Activated CD8-positive, alpha-beta T cell treated with anti-CD3 and anti-CD28 coated beads, Interleukin-2, amount 10 ng/mL, durations not matched to agents 7 days and 5 days (primary cell): ENCODE data around the gene APLP2. TPM values are rescaled to one million over a fixed set of nuclear protein-coding genes. Genes with fewer than 3 reads are reported as not detected.

Source experiments
- ATAC-seq: fragments of 150-1000 bp; cut with Tn5 transposase; one replicate; pipeline ENCODE4 v1.10.0; 2021; ENCODE audit warnings: moderate library complexity
- CTCF ChIA-PET: fragments of 350-600 bp; sonication (Branson Sonifier 250); formaldehyde crosslinking; loops from one replicate; lab custom pipeline; 2021; ENCODE audit warnings: antibody characterized with exemption; lab: Charles Lee
- POLR2A ChIA-PET: fragments of 350-600 bp; sonication (Branson Sonifier 250); formaldehyde crosslinking; loops from one replicate; lab custom pipeline; 2021; ENCODE audit warnings: antibody characterized with exemption; lab: Charles Lee
- DNase-seq: peaks from one replicate; pipeline ENCODE4 v3.0.0-alpha.2; 2020
- H3K27ac Mint-ChIP-seq: one replicate; pipeline ENCODE4 v1.8.0; 2021; ENCODE audit warnings: mild to moderate bottlenecking, mixed read lengths
- H3K27me3 Mint-ChIP-seq: one replicate; pipeline ENCODE4 v1.8.0; 2021; ENCODE audit warnings: low read depth, mixed read lengths
- H3K36me3 Mint-ChIP-seq: one replicate; pipeline ENCODE4 v1.8.0; 2021; ENCODE audit warnings: low read depth, mixed read lengths
- H3K4me1 Mint-ChIP-seq: one replicate; pipeline ENCODE4 v1.8.0; 2021; ENCODE audit warnings: low read depth, mixed read lengths
- H3K4me3 Mint-ChIP-seq: one replicate; pipeline ENCODE4 v1.8.0; 2021; ENCODE audit warnings: mild to moderate bottlenecking, mixed read lengths
- H3K9me3 Mint-ChIP-seq: one replicate; pipeline ENCODE4 v1.8.0; 2022; ENCODE audit warnings: mixed read lengths; ENCODE audit not compliant: insufficient read depth
- total RNA-seq, 2 experiments: library from RNA; stranded (reverse); gene quantifications; one replicate each; pipeline ENCODE4 v1.2.3, GENCODE V29; 2021

The APLP2 gene
- total RNA-seq, 2 experiments from 2014 or later: 16.5 to 17.0 TPM

GRCh38 chr11:130123414-130124040 is 53.8 kb downstream of the APLP2 start:
- no peak for ATAC-seq
- ChIA-PET POLR2A (interaction anchor here (0.6 kb wide), 1 partner anchor 245 kb away, joined by 3 read pairs; no protein-coding TSS in a partner anchor), CTCF (interaction anchor here (0.9 to 1.5 kb wide), 2 partner anchors 9 to 203 kb away, joined by 4 to 6 read pairs; no protein-coding TSS in a partner anchor)
- DNase-seq: no peak
- Mint-ChIP-seq H3K27ac (no peak overlapping the region), H3K4me1 (peaks cover 35% of the 10 kb centered on the region), H3K27me3 (peaks cover 28% of the 10 kb centered on the region), H3K9me3 (no peaks in the 10 kb centered on the region), H3K4me3 (no peak overlapping the region), H3K36me3 (peaks cover 15% of the 10 kb centered on the region)

GRCh38 chr11:130124096-130124495 is 54.4 kb downstream of the APLP2 start:
- peaks cover 15% of the 10 kb centered on the region for H3K36me3 Mint-ChIP-seq
- ATAC-seq (no peak), DNase-seq (no peak)
- H3K27me3 Mint-ChIP-seq: peaks cover 28% of the 10 kb centered on the region
- ChIA-PET CTCF (interaction anchor here (0.9 to 1.5 kb wide), 2 partner anchors 9 to 203 kb away, joined by 4 to 6 read pairs; no protein-coding TSS in a partner anchor), POLR2A (no interaction called here)
- H3K9me3 Mint-ChIP-seq: no peaks in the 10 kb centered on the region
- peaks cover 29% of the 10 kb centered on the region for H3K4me1 Mint-ChIP-seq
- no peak overlapping the region for H3K27ac Mint-ChIP-seq
- H3K4me3 Mint-ChIP-seq: no peak overlapping the region

GRCh38 chr11:130125638-130126037 is 55.9 kb downstream of the APLP2 start:
- H3K36me3 Mint-ChIP-seq: peaks cover 15% of the 10 kb centered on the region
- H3K27ac Mint-ChIP-seq: no peak overlapping the region
- ChIA-PET CTCF (interaction anchor here (9.7 kb wide), 1 partner anchor 202 kb away, joined by 165 read pairs; no protein-coding TSS in a partner anchor), POLR2A (no interaction called here)
- no peak for ATAC-seq
- no peaks in the 10 kb centered on the region for H3K9me3 Mint-ChIP-seq
- peaks cover 17% of the 10 kb centered on the region for H3K27me3 Mint-ChIP-seq
- DNase-seq: no peak
- H3K4me1 Mint-ChIP-seq: peaks cover 19% of the 10 kb centered on the region
- H3K4me3 Mint-ChIP-seq: no peak overlapping the region

GRCh38 chr11:130126516-130126915 is 56.8 kb downstream of the APLP2 start:
- DNase-seq (no peak), ATAC-seq (no peak)
- Mint-ChIP-seq H3K27ac (no peak overlapping the region), H3K9me3 (no peaks in the 10 kb centered on the region), H3K36me3 (peaks cover 15% of the 10 kb centered on the region), H3K4me3 (no peak overlapping the region), H3K27me3 (peaks cover 13% of the 10 kb centered on the region), H3K4me1 (peaks cover 10% of the 10 kb centered on the region)
- CTCF ChIA-PET: interaction anchor here (1.5 to 9.7 kb wide), 2 partner anchors 21 to 202 kb away, joined by 4 to 165 read pairs; no protein-coding TSS in a partner anchor
- POLR2A ChIA-PET: no interaction called here

- POLR2A ChIA-PET: no interaction called here
- H3K27me3 Mint-ChIP-seq: peaks cover 10% of the 10 kb centered on the region
- H3K9me3 Mint-ChIP-seq: no peaks in the 10 kb centered on the region
- H3K4me1 Mint-ChIP-seq: peaks cover under 1% of the 10 kb centered on the region
- no peak for DNase-seq
- peaks cover 8% of the 10 kb centered on the region for H3K36me3 Mint-ChIP-seq
- CTCF ChIA-PET: interaction anchor here (1.5 to 9.7 kb wide), 2 partner anchors 22 to 203 kb away, joined by 4 to 165 read pairs; no protein-coding TSS in a partner anchor
- H3K4me3 Mint-ChIP-seq: no peak overlapping the region
- no peak overlapping the region for H3K27ac Mint-ChIP-seq
- no peak for ATAC-seq
Measured at GRCh38 chr11:130127509-130127908, 57.8 kb downstream of the APLP2 start.

- Mint-ChIP-seq H3K9me3 (no peaks in the 10 kb centered on the region), H3K4me3 (no peak overlapping the region), H3K27ac (no peak overlapping the region), H3K36me3 (peaks cover 4% of the 10 kb centered on the region), H3K27me3 (peaks cover 9% of the 10 kb centered on the region), H3K4me1 (no peaks in the 10 kb centered on the region)
- CTCF ChIA-PET: interaction anchor here (9.7 kb wide), 1 partner anchor 205 kb away, joined by 165 read pairs; no protein-coding TSS in a partner anchor
- POLR2A ChIA-PET: no interaction called here
- ATAC-seq: no peak
- DNase-seq: no peak
Measured at GRCh38 chr11:130128626-130129025, 58.9 kb downstream of the APLP2 start.

- H3K36me3 Mint-ChIP-seq: no peaks in the 10 kb centered on the region
- no peak overlapping the region for H3K27ac Mint-ChIP-seq
- ChIA-PET CTCF (interaction anchor here (1.3 to 9.7 kb wide), 7 partner anchors 10 to 379 kb away, joined by 3 to 165 read pairs (median 14); no protein-coding TSS in a partner anchor), POLR2A (no interaction called here)
- ATAC-seq (no peak), DNase-seq (no peak)
- no peaks in the 10 kb centered on the region for H3K4me1 Mint-ChIP-seq
- H3K9me3 Mint-ChIP-seq: no peaks in the 10 kb centered on the region
- H3K4me3 Mint-ChIP-seq: no peak overlapping the region
- H3K27me3 Mint-ChIP-seq: peaks cover 4% of the 10 kb centered on the region
Measured at GRCh38 chr11:130129922-130130321, 60.2 kb downstream of the APLP2 start.

GRCh38 chr11:130131961-130132850 is 62.5 kb downstream of the APLP2 start:
- Mint-ChIP-seq H3K27ac (no peak overlapping the region), H3K4me3 (no peak overlapping the region), H3K36me3 (no peaks in the 10 kb centered on the region)

GRCh38 chr11:130133716-130134115 is 64.0 kb downstream of the APLP2 start:
- H3K4me3 Mint-ChIP-seq: no peak overlapping the region
- H3K36me3 Mint-ChIP-seq: no peaks in the 10 kb centered on the region
- ATAC-seq (no peak), DNase-seq (no peak)
- no peaks in the 10 kb centered on the region for H3K4me1 Mint-ChIP-seq
- H3K9me3 Mint-ChIP-seq: no peaks in the 10 kb centered on the region
- no peaks in the 10 kb centered on the region for H3K27me3 Mint-ChIP-seq
- no peak overlapping the region for H3K27ac Mint-ChIP-seq
- POLR2A ChIA-PET: no interaction called here
- CTCF ChIA-PET: interaction anchor here (1.2 to 9.7 kb wide), 7 partner anchors 12 to 348 kb away, joined by 3 to 165 read pairs (median 16); no protein-coding TSS in a partner anchor

More at GRCh38 chr11:130131961-130132850, 62.5 kb downstream of the APLP2 start:
- ChIA-PET CTCF (interaction anchor here (0.7 to 9.7 kb wide), 50 partner anchors 8 to 437 kb away, joined by 3 to 165 read pairs (median 5); partner anchors contain the start of gene NFRKB), POLR2A (no interaction called here)
- Mint-ChIP-seq H3K4me1 (no peaks in the 10 kb centered on the region), H3K27me3 (no peaks in the 10 kb centered on the region), H3K9me3 (no peaks in the 10 kb centered on the region)
- DNase-seq: peak; percentile 65
- peak; percentile 67 for ATAC-seq

GRCh38 chr11:130136107-130136506 is 66.4 kb downstream of the APLP2 start:
- H3K9me3 Mint-ChIP-seq: no peaks in the 10 kb centered on the region
- no peak for DNase-seq
- no peaks in the 10 kb centered on the region for H3K4me1 Mint-ChIP-seq
- CTCF ChIA-PET: interaction anchor here (0.8 to 2.1 kb wide), 6 partner anchors 10 to 255 kb away, joined by 3 to 7 read pairs (median 4); no protein-coding TSS in a partner anchor
- H3K27ac Mint-ChIP-seq: no peak overlapping the region
- H3K27me3 Mint-ChIP-seq: no peaks in the 10 kb centered on the region
- no peak overlapping the region for H3K4me3 Mint-ChIP-seq
- no peaks in the 10 kb centered on the region for H3K36me3 Mint-ChIP-seq
- POLR2A ChIA-PET: no interaction called here
- no peak for ATAC-seq

GRCh38 chr11:130137999-130138398 is 68.3 kb downstream of the APLP2 start:
- CTCF ChIA-PET: interaction anchor here (2.1 kb wide), 1 partner anchor 214 kb away, joined by 7 read pairs; no protein-coding TSS in a partner anchor
- H3K9me3 Mint-ChIP-seq: no peaks in the 10 kb centered on the region
- H3K4me1 Mint-ChIP-seq: no peaks in the 10 kb centered on the region
- no peak overlapping the region for H3K27ac Mint-ChIP-seq
- POLR2A ChIA-PET: no interaction called here
- H3K4me3 Mint-ChIP-seq: no peak overlapping the region
- H3K27me3 Mint-ChIP-seq: no peaks in the 10 kb centered on the region
- ATAC-seq: no peak
- DNase-seq: no peak
- H3K36me3 Mint-ChIP-seq: no peaks in the 10 kb centered on the region
